Effector memory CD4-positive, alpha-beta T cell (primary cell): ENCODE data around the gene PFN1.
A peak's percentile ranks its signal among the peaks of the same experiment; 100 is the strongest.

Experiments used
- DNase-seq, 3 donors: peaks; one replicate each; pipeline ENCODE4 v3.0.0-alpha.2; 2020
- H3K27ac ChIP-seq: 2 replicates; pipeline ENCODE4 v1.7.0; 2013; ENCODE audit warnings: mild to moderate bottlenecking, low read length, moderate library complexity; ENCODE audit not compliant: insufficient read depth, poor library complexity, severe bottlenecking
- H3K27me3 ChIP-seq: replicated peaks from 2 replicates; pipeline ENCODE4 v1.7.0; 2013; ENCODE audit warnings: mild to moderate bottlenecking, low read length; ENCODE audit not compliant: insufficient read depth, control insufficient read depth, poor library complexity, severe bottlenecking
- H3K36me3 ChIP-seq: 2 replicates; pipeline ENCODE4 v1.7.0; 2013; ENCODE audit warnings: mild to moderate bottlenecking, low read length, moderate library complexity; ENCODE audit not compliant: control insufficient read depth, insufficient read depth
- H3K4me1 ChIP-seq: 2 replicates; pipeline ENCODE4 v1.7.0; 2013; ENCODE audit warnings: low read length, mild to moderate bottlenecking; ENCODE audit not compliant: control insufficient read depth, insufficient read depth, poor library complexity, severe bottlenecking
- H3K4me3 ChIP-seq: 2 replicates; pipeline ENCODE4 v1.7.0; 2013; ENCODE audit warnings: low read length, low read depth, mild to moderate bottlenecking; ENCODE audit not compliant: insufficient read depth, poor library complexity, severe bottlenecking
- H3K9me3 ChIP-seq: 2 replicates; pipeline ENCODE4 v1.7.0; 2013; ENCODE audit warnings: mild to moderate bottlenecking, low read length, moderate library complexity; ENCODE audit not compliant: control insufficient read depth

The PFN1 gene

DNA sequence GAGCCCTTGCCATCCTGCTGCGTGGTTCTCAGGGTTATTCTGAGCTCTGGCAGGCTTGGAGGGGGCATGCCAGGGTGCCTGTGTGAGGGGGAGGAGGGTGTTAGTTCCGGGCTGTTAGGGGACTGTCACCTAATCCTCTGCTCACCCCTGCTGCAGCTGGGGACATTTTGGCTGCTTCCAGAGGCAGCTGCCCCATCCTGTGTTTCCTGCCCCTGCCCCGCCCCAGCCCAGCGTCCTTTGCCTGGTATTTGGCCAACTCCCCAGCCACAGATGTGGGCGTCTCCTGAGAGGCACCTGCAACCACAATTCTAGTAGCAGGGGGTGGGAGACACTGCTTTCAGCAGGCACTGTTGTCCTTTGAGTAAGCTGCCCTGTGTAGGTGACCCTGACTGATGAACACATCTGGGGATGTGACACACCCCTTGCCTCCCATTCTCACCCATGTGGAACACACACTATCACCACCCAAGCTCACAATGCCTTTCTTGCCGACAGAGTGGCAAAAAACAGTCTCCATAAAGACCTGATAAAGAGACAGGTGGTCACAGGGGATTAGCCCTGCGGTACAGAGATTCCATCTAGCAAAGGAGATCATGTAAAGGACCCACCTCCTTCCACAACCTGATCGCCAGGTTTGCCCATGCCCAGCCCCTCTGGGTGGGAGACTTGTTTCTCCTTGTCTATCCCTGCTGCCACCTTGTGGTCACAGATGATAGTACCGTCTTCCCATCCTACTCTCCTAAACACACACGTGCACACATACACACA lies 45.1 kb downstream of the PFN1 start, which contains the start of gene CHRNE:
CHRNE (minus strand) TSS at position 48 of the 768 bp plus-strand sequence; CDS start at position 13, 35 bp downstream.
- Histone ChIP-seq H3K27ac (no peak within 1 kb of the TSS), H3K9me3 (no peaks in the 10 kb centered on the region), H3K27me3 (no peaks in the 10 kb centered on the region), H3K36me3 (no peaks in the 10 kb centered on the region), H3K4me1 (peaks cover 31% of the 10 kb centered on the region), H3K4me3 (no peak within 1 kb of the TSS)
- DNase-seq: peak; percentile 50 to 72 (median 55)

DNA sequence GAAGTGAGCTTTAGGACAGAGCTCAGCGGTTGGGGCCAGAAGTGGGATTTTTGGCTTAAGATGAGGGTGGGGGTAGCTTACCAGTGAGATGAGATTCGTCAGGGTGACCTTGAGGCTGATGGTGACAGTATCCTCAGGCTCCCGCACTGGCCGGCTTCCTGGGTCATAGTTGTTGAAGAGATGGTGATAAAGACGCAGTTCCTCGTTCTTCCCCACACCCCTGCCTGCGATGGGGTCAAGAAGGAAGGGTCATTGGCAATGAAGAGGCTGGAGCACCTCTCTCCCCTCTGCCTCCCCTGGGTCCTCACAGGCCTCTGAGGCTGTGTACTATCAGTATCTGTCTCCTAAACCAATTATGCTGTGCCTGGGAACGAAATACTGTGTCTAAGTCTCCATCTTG lies 45.8 kb downstream of the PFN1 start:
- no peaks in the 10 kb centered on the region for H3K36me3 ChIP-seq
- H3K27ac ChIP-seq: no peak overlapping the region
- no peak for DNase-seq
- H3K9me3 ChIP-seq: no peaks in the 10 kb centered on the region
- no peaks in the 10 kb centered on the region for H3K27me3 ChIP-seq
- H3K4me3 ChIP-seq: no peak overlapping the region
- peaks cover 29% of the 10 kb centered on the region for H3K4me1 ChIP-seq

DNA sequence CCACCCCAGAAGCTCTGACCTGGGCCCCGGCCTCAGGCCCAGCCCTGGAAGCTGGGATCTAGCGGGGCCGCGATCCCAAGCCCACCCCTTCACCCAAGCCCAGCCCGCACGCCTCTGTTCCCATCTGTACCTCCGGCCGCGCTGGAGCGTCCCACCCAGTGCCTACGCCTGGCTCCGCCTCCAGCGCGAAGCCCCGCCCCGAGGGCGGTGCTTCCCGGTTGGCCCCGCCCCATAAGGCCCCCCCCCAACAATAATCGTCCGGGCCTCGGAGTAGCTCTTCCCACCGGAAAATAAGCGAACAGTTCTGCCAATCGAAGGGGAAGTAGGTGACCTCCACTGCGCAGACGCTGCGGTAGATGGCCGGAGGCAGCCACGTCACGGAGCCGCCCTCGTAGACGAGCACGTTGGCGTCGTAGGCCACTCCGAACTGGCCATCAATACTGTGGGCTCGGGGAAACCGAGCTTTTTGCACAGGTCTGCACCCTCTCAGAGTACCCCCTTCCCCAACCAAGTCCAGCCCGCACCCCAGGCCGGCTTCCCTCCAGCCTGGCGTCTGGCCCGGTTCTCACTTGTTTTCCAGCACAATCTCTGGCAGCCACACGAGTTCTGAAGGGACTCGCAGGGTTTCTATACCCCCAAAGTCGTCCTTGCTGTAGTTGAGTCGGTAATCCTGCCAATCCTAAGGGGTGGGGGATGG lies 46.5 kb downstream of the PFN1 start:
- H3K4me1 ChIP-seq: peaks cover 29% of the 10 kb centered on the region
- no peaks in the 10 kb centered on the region for H3K36me3 ChIP-seq
- H3K9me3 ChIP-seq: no peaks in the 10 kb centered on the region
- no peak overlapping the region for H3K27ac ChIP-seq
- DNase-seq: peak in 1 of 3 donors; percentile 12
- H3K4me3 ChIP-seq: no peak overlapping the region
- H3K27me3 ChIP-seq: no peaks in the 10 kb centered on the region

DNA sequence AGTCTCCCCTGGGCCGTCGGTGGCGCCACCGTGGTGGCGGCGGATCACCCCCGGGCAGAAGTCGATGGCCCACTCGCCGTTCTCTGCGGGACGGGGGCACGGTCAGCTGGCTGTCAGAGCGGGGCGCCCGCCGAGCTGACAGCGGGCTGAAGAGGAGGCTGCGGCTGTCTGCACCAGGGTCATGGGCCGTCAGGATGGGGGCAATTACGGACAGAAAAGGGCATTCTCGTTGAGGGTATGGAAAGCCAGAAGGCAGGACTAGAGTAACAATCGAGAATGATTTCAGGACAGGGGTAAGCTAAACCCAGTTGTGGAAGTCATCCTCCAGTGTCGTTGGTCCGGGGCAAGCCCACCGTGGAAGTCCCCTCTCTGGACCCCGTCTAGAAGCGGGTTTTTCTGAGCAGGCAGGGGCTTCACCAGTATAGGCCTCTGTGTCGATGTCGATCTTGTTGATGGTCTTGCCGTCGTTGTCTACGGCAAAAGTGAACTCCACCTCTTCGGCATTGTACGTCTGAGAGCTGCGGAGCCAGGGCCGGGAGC lies 47.2 kb downstream of the PFN1 start:
- Histone ChIP-seq H3K9me3 (no peaks in the 10 kb centered on the region), H3K36me3 (peaks cover 5% of the 10 kb centered on the region), H3K27me3 (no peaks in the 10 kb centered on the region), H3K4me1 (peaks cover 29% of the 10 kb centered on the region), H3K27ac (no peak overlapping the region), H3K4me3 (peak overlapping the region; percentile 51)
- no peak for DNase-seq

DNA sequence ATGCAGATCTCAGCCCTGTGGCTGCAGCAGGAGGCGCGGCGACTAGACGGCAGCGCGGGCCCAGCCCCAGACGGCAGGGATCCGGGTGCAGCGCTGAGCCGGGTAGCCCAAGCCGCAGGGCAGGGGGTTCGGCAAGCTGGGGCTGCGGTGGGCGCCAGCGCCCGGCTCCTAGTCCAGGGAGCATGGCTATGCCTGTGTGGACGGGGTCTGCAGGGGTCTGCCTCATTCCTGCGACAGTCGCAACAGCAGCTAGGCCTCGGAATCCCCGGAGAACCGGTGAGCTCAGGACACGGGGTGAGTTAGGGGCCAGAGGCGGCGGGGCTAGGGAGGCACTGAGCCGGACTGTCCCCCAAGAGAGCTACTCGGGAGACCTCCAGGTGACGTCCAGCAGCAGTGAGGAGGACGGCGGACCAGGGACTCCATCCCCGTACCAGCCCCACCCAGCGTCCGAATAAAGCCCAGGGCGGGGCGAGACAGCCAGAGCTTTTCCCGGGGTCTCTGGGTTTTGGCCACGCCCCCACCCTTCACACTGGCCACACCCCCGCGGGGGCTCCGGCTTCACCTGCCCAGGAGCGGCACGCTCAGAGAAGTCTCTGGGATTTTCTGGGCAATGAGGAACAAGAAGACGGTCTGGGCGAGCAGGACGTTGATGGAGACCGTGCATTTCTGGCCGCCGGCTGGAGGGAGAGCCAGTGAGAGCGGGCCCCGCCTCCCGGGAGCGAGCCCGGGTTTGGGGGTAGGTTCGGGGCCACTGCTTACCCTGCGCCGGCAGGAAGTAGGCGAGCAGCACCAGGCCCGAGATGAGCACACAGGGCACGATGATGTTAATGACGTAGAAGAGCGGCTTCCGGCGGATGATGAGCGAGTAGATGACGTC lies 47.9 kb downstream of the PFN1 start:
- DNase-seq: peak; percentile 40 to 62 (median 55)
- H3K36me3 ChIP-seq: peaks cover 12% of the 10 kb centered on the region
- no peaks in the 10 kb centered on the region for H3K9me3 ChIP-seq
- no peaks in the 10 kb centered on the region for H3K27me3 ChIP-seq
- H3K27ac ChIP-seq: peak overlapping the region; percentile 50
- peak overlapping the region; percentile 51 for H3K4me3 ChIP-seq
- peaks cover 29% of the 10 kb centered on the region for H3K4me1 ChIP-seq

DNA sequence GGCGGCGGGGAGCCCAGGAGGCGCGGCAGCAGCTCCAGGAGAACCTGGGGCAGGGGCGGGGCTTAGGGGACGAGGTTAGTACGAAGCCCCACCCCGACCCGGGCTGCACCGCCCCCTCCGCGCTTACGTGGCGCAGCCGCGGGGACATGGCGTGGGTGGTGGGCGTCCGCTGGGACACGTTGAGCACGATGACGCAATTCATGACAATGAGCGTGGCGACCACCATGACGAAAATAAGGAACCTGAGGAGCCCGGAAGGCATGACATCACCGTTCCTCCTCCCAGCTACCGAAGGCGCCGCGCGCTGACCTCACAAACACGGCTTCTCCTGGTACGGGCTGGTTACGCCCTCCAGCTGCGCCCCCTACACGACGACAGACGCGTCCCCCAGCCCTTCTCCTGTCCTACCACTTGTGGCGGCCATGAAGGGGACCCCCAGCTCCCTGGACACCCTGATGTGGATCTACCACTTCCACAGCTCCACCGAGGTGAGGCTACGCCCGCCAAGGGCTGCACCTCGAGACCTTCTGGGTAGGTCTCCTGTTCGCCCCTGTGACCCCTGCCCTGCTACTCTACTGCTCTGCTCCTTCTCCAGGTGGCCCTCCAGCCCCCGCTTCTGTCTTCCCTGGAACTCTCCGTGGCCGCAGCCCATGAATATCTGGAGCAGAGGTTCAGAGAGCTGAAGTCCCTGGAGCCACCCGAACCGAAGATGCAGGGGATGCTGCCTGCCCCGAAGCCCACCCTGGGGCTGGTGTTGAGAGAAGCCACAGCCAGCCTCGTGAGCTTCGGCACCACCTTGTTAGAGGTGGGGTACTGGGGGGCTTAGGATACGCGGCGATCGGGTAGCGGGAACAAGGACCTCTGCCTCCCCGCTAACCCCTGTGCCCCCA lies 48.7 kb downstream of the PFN1 start, which contains the start of gene C17orf107:
C17orf107 (plus strand) TSS at position 196 of the 890 bp plus-strand sequence; CDS start at position 423, 227 bp downstream.
- peaks cover 29% of the 10 kb centered on the region for H3K4me1 ChIP-seq
- peak within 1 kb of the TSS; percentile 51 for H3K4me3 ChIP-seq
- no peaks in the 10 kb centered on the region for H3K27me3 ChIP-seq
- H3K9me3 ChIP-seq: no peaks in the 10 kb centered on the region
- DNase-seq: peak; percentile 90 to 95 (median 93)
- peak within 1 kb of the TSS; percentile 50 for H3K27ac ChIP-seq
- peaks cover 21% of the 10 kb centered on the region for H3K36me3 ChIP-seq

DNA sequence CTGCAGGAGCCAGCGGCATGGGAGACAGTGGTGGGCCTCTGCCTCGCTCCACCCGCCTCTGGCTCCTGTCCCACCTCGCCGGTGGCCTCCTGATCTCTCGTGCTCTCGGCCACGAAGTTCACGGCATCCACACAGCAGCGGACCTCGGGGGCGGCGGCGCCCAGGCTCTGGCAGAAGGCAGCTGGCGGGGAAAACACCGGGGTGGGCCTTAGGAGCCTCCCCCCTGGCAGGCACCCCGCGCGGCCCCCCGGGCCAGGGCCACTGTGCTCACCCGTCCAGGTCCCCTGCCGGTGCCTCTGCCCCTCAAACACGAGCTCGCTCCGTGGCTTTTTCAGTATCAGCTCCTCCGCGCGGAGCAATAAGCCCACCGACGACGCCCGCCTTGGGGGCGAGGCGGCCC lies 49.4 kb downstream of the PFN1 start:
- Histone ChIP-seq H3K27me3 (no peaks in the 10 kb centered on the region), H3K4me3 (peak overlapping the region; percentile 51), H3K9me3 (no peaks in the 10 kb centered on the region), H3K4me1 (peaks cover 29% of the 10 kb centered on the region), H3K27ac (no peak overlapping the region), H3K36me3 (peaks cover 27% of the 10 kb centered on the region)
- DNase-seq: no peak

DNA sequence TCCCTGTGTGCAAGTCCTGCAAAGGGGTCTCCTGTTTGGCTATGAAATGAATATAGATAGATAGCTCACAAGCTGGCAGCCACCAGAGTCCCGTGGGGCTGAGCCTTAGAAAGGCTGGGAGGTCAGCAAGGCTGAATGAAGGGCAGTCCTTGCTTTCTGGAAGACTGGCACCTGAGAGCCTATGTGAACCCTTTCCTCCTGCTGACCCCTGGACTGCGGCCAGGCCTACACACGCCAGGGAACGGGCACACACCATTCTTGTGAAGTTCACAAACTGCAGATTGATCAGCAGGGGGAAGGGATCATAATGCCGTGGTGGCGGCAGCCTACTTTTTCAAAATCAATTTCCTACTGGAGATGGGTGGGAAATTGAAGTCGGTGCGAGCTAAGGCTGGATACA lies 50.0 kb downstream of the PFN1 start:
- H3K36me3 ChIP-seq: peaks cover 33% of the 10 kb centered on the region
- H3K27ac ChIP-seq: no peak overlapping the region
- peaks cover 28% of the 10 kb centered on the region for H3K4me1 ChIP-seq
- H3K4me3 ChIP-seq: peak overlapping the region; percentile 51
- H3K27me3 ChIP-seq: no peaks in the 10 kb centered on the region
- DNase-seq: no peak
- no peaks in the 10 kb centered on the region for H3K9me3 ChIP-seq

DNA sequence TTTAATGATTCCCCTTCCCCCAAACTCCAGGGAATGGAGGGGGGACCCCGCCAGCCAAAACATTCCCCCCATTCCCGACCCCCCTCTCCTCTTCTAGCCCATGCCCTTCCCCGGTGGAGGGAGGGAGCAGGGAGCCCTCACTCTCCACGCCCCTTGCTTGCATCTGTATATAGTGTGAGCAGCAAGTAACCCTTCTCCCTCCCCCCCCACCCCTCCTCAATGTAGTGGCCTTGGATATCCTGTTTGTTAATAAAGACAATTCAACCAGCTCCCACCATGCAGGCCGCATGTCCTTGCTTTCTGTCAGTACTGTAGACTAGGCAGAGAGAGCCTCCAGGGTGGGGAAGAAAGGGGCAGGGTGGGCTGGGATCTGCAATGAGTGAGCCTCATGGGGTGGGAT lies 50.5 kb downstream of the PFN1 start:
- no peaks in the 10 kb centered on the region for H3K27me3 ChIP-seq
- H3K36me3 ChIP-seq: peaks cover 39% of the 10 kb centered on the region
- no peak for DNase-seq
- no peaks in the 10 kb centered on the region for H3K9me3 ChIP-seq
- H3K4me1 ChIP-seq: peaks cover 23% of the 10 kb centered on the region
- no peak overlapping the region for H3K27ac ChIP-seq
- no peak overlapping the region for H3K4me3 ChIP-seq
